Measurements from ENCODE around the gene PTGDS. TPM values are rescaled to one million over a fixed set of nuclear protein-coding genes. Genes with fewer than 3 reads are reported as not detected.

PTGDS gene
- total and polyA plus RNA-seq, 9 of the 15 experiments (the other 6 are each of a cell fraction or from before 2014, with no cell fraction given), result 0.46 to 7.1 (median 2.0) TPM

- POLR2A ChIA-PET, result no interaction called here
- no peaks in the 10 kb centered on the region for H3K27me3 ChIP-seq (ENCODE audit: control insufficient read depth in 2 of 2, insufficient read depth in 2 of 2, low read length in 2 of 2)
- intact Hi-C loops (cut with micrococcal nuclease), result no loop called here
- H3K9ac ChIP-seq (ENCODE audit: insufficient read depth in 1 of 2, low read depth in 2 of 2, low read length in 2 of 2), result no peak overlapping the region
- no peak for DNase-seq (ENCODE audit: extremely low read depth in 1 of 4, low spot score in 3 of 4)
- H3K36me3 ChIP-seq (ENCODE audit: control insufficient read depth, insufficient read depth, low read length), result no peaks in the 10 kb centered on the region
- ATAC-seq, result no peak
- H4K20me1 ChIP-seq (replicated peaks; ENCODE audit: control insufficient read depth, insufficient read depth, low read length), result no peaks in the 10 kb centered on the region
- H3K27ac ChIP-seq (ENCODE audit: extremely low read depth, low read depth, low read length), result no peak overlapping the region
- no peaks in the 10 kb centered on the region for H3K79me2 ChIP-seq (ENCODE audit: control insufficient read depth, insufficient read depth, low read length)
- peaks cover 0 to 50% of the 10 kb centered on the region in 2 experiments; a peak in 4 of 5 replicates for H3K4me1 ChIP-seq (replicated peaks in 1 of 2; ENCODE audit: control insufficient read depth in 2 of 2, insufficient read depth in 2 of 2, low read length in 2 of 2)
- 73% methylated on average over 11 of the region's 33 CpGs for WGBS (ENCODE audit: insufficient coverage, low coverage, missing lambda C conversion rate)
- no peak overlapping the region for H3K4me2 ChIP-seq (ENCODE audit: insufficient read depth, low read length)
- peaks cover 1% of the 10 kb centered on the region for H3K9me3 ChIP-seq (replicated peaks; ENCODE audit: control insufficient read depth, insufficient read depth, low read depth, low read length)
- in situ Hi-C loops (cut with MboI), result no loop called here
- no peak overlapping the region for H3K4me3 ChIP-seq
- no peak overlapping the region for H2AFZ ChIP-seq (ENCODE audit: low read depth, low read length)
- H3K9me1 ChIP-seq (ENCODE audit: control insufficient read depth, insufficient read depth, low read length), result no peaks in the 10 kb centered on the region
- no peak for FAIRE-seq
- no TSS peak for BruUV-seq (replicated peaks)
- CTCF ChIA-PET (ENCODE audit: low intra/inter-chr PET ratio), result no interaction called here
- TF ChIP-seq POLR2H (tag; IDR thresholded peaks at IDR 0.05; ENCODE audit: low read depth) (no peak), FOXA3 (CRISPR knock-in tag; conservative IDR thresholded peaks at IDR 0.05 in 1 of 2, IDR thresholded peaks at IDR 0.05 in 1 of 2) (no peak)
Observed at GRCh38 chr9:136985853-136986252, 8.5 kb downstream of the PTGDS start.

- no peak for FAIRE-seq
Observed at GRCh38 chr9:136988872-136989271, 11.6 kb downstream of the PTGDS start.

More at GRCh38 chr9:136988872-136989271, 11.6 kb downstream of the PTGDS start:
- Histone ChIP-seq H3K79me2 (ENCODE audit: control insufficient read depth, insufficient read depth, low read length) (peaks cover 16% of the 10 kb centered on the region), H4K20me1 (replicated peaks; ENCODE audit: control insufficient read depth, insufficient read depth, low read length) (no peaks in the 10 kb centered on the region), H2AFZ (ENCODE audit: low read depth, low read length) (peak overlapping the region; percentile 58), H3K9me3 (replicated peaks; ENCODE audit: control insufficient read depth, insufficient read depth, low read depth, low read length) (peaks cover 6% of the 10 kb centered on the region), H3K4me3 (no peak overlapping the region), H3K9me1 (ENCODE audit: control insufficient read depth, insufficient read depth, low read length) (no peaks in the 10 kb centered on the region), H3K4me1 (replicated peaks in 1 of 2; ENCODE audit: control insufficient read depth in 2 of 2, insufficient read depth in 2 of 2, low read length in 2 of 2) (peaks cover 10 to 47% of the 10 kb centered on the region in 2 experiments; a peak in 4 of 5 replicates), H3K4me2 (ENCODE audit: insufficient read depth, low read length) (no peak overlapping the region), H3K27me3 (ENCODE audit: control insufficient read depth in 2 of 2, insufficient read depth in 2 of 2, low read length in 2 of 2) (no peaks in the 10 kb centered on the region), H3K27ac (ENCODE audit: extremely low read depth, low read depth, low read length) (no peak overlapping the region), H3K36me3 (ENCODE audit: control insufficient read depth, insufficient read depth, low read length) (peaks cover 9% of the 10 kb centered on the region; the same call in 1 of the 3 replicates), H3K9ac (ENCODE audit: insufficient read depth in 1 of 2, low read depth in 2 of 2, low read length in 2 of 2) (no peak overlapping the region; a peak in 1 of 4 replicates)
- BruUV-seq (replicated peaks), result no TSS peak
- no peak for TF ChIP-seq SMAD4 (CRISPR knock-in tag; conservative IDR thresholded peaks at IDR 0.05)
- TF ChIP-seq ZNF592 (IDR thresholded peaks at IDR 0.05), result 0 out of 2 replicates have a peak, but pooled peaks have one; percentile 29
- TF ChIP-seq POLR2AphosphoS2 (IDR thresholded peaks at IDR 0.05; ENCODE audit: low read length), result no peak
- ChIA-PET POLR2A (interaction anchor here (1.5 kb wide), 1 partner anchor 11 kb away, joined by 4 read pairs; no protein-coding TSS in a partner anchor), CTCF (ENCODE audit: low intra/inter-chr PET ratio) (no interaction called here)
- in situ Hi-C loops (cut with MboI), result no loop called here
- DNase-seq (ENCODE audit: extremely low read depth in 1 of 4, low spot score in 3 of 4), result no peak
- ATAC-seq, result no peak
- intact Hi-C loops (cut with micrococcal nuclease), result no loop called here
- 66% methylated on average over 3 of the region's 4 CpGs for WGBS (ENCODE audit: insufficient coverage, low coverage, missing lambda C conversion rate)
